Body of pancreas (tissue), 4 donors: ENCODE results near the gene LRCH1. TPM values are rescaled to one million over a fixed set of nuclear protein-coding genes. Genes with fewer than 3 reads are reported as not detected.

ENCODE experiments used
- ATAC-seq: fragments of 150-250 bp; one replicate; pipeline ENCODE4 v1.9.1; 2016
- DNase-seq, 4 donors: peaks; one replicate each; pipeline ENCODE4 v3.0.0-alpha.2; 2019
- H3K27ac ChIP-seq, 4 donors: fragments of 200-600 bp; sonication (generic); 1 replicate in 3 of 4; 2 replicates in 1 of 4; pipeline versions ENCODE4 v1.5.1 to v1.6.1; 2016 to 2019; ENCODE audit warnings: mild to moderate bottlenecking in 1 of 4, mixed read lengths in 1 of 4, moderate library complexity in 1 of 4
- H3K27me3 ChIP-seq, 2 donors: fragments of 200-600 bp; sonication (generic); one replicate each; pipeline ENCODE4 v1.6.0; 2016; ENCODE audit warnings: mild to moderate bottlenecking in 1 of 2
- H3K36me3 ChIP-seq, 2 donors: fragments of 200-600 bp; sonication (generic); replicated peaks in 1 of 2; 2 replicates each; pipeline ENCODE4 v1.5.1; 2016; ENCODE audit warnings: low read depth in 2 of 2; ENCODE audit not compliant: insufficient read depth in 1 of 2
- H3K4me1 ChIP-seq: fragments of 200-600 bp; sonication (generic); one replicate; pipeline ENCODE4 v1.6.0; 2016
- H3K4me3 ChIP-seq, 2 donors: fragments of 200-600 bp; sonication (generic); 1 replicate in 1 of 2; 2 replicates in 1 of 2; pipeline ENCODE4 v1.5.1; 2016 to 2019
- H3K9me3 ChIP-seq, 3 donors: fragments of 200-600 bp; sonication (generic); 1 replicate in 2 of 3; 2 replicates in 1 of 3; pipeline ENCODE4 v1.5.1; 2016
- POLR2A ChIP-seq, 3 donors: fragments of 450-650 bp; IDR thresholded peaks; one replicate each; pipeline ENCODE4 v1.6.1; 2016; ENCODE audit warnings: antibody characterized with exemption in 3 of 3, mild to moderate bottlenecking in 2 of 3
- WGBS, 2 donors: methylation state at CpG; one replicate each; pipeline ENCODE4 v1.1.5; 2017; 5-methylcytosine and 5-hydroxymethylcytosine counted together
- intact Hi-C: fragments of 100-400 bp; cut with DNase I; formaldehyde crosslinking; loops from one replicate; pipeline ENCODE4 v1.15.1; 2023
- total RNA-seq, 2 donors: library from RNA; depleted of rRNA; stranded (reverse); fragments of >200 nt; gene quantifications; one replicate each; pipeline ENCODE4 v1.1.0, GENCODE V29; 2016
- TF ChIP-seq, protein P1 (sequence below), 7 experiments: fragments of 450-650 bp in 4 of 7; fragments of 200-600 bp in 3 of 7; sonication (generic) in 3 of 7; IDR thresholded peaks; one replicate each; pipeline ENCODE4 v1.5.1; 2016 to 2019; ENCODE audit warnings: antibody characterized with exemption in 7 of 7

The LRCH1 gene
- total RNA-seq, 2 donors from 2014 or later: 7.3 to 8.6 TPM

GRCh38 chr13:46594374-46595078, 41.6 kb downstream of the LRCH1 start:
- H3K4me1 ChIP-seq: peaks cover 28% of the 10 kb centered on the region
- ATAC-seq: no peak
- TF ChIP-seq, protein P1, sequence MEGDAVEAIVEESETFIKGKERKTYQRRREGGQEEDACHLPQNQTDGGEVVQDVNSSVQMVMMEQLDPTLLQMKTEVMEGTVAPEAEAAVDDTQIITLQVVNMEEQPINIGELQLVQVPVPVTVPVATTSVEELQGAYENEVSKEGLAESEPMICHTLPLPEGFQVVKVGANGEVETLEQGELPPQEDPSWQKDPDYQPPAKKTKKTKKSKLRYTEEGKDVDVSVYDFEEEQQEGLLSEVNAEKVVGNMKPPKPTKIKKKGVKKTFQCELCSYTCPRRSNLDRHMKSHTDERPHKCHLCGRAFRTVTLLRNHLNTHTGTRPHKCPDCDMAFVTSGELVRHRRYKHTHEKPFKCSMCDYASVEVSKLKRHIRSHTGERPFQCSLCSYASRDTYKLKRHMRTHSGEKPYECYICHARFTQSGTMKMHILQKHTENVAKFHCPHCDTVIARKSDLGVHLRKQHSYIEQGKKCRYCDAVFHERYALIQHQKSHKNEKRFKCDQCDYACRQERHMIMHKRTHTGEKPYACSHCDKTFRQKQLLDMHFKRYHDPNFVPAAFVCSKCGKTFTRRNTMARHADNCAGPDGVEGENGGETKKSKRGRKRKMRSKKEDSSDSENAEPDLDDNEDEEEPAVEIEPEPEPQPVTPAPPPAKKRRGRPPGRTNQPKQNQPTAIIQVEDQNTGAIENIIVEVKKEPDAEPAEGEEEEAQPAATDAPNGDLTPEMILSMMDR (IDR thresholded peaks at IDR 0.05): no peak
- TF ChIP-seq POLR2A (IDR thresholded peaks at IDR 0.05): no peak
- H3K27me3 ChIP-seq: no peaks in the 10 kb centered on the region
- 92 to 93% methylated on average over 5 of the region's 5 CpGs for WGBS, 2 donors
- no peak overlapping the region for H3K4me3 ChIP-seq
- no peak for DNase-seq
- H3K36me3 ChIP-seq: no peaks in the 10 kb centered on the region
- H3K9me3 ChIP-seq: no peaks in the 10 kb centered on the region
- intact Hi-C loops: no loop called here
- no peak overlapping the region for H3K27ac ChIP-seq

- intact Hi-C loops: no loop called here
- WGBS, 2 donors: 70 to 86% methylated on average over 6 of the region's 6 CpGs
- Histone ChIP-seq H3K4me1 (peaks cover 32% of the 10 kb centered on the region), H3K9me3 (no peaks in the 10 kb centered on the region), H3K27ac (peak overlapping the region in 2 of 4 donors; percentile 21 to 29), H3K27me3 (no peaks in the 10 kb centered on the region), H3K4me3 (no peak overlapping the region), H3K36me3 (no peaks in the 10 kb centered on the region)
- DNase-seq (no peak), ATAC-seq (peak; percentile 27)
- TF ChIP-seq, protein P1 (IDR thresholded peaks at IDR 0.05): no peak
- TF ChIP-seq POLR2A (IDR thresholded peaks at IDR 0.05): no peak
These were observed 42.3 kb downstream of the LRCH1 start for GRCh38 chr13:46595136-46595884.

DNA sequence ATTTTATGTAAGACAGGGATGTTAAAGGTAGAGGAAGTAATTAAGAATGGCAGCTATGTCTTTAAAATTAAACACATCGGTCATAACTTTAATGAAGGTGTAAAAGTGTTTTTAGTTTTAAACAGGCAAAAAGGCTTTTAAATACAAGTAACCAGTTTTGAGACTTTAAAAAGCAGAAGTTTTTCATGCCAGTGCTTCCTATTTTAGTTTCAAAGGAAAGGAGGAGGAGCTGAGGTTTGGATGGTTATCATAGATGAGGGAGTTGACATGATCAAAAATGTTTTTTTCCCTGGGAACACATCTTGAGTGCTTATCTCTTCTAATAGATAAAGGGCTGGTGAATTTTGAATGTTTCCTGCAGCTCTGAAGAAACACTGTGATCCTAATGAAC, 42.9 kb downstream of the LRCH1 start:
- TF ChIP-seq, protein P1 (IDR thresholded peaks at IDR 0.05): no peak
- TF ChIP-seq POLR2A (IDR thresholded peaks at IDR 0.05): no peak
- peak overlapping the region in 2 of 4 donors; percentile 21 to 29 for H3K27ac ChIP-seq
- DNase-seq (no peak), ATAC-seq (no peak)
- H3K36me3 ChIP-seq: no peaks in the 10 kb centered on the region
- H3K9me3 ChIP-seq: no peaks in the 10 kb centered on the region
- H3K4me1 ChIP-seq: peaks cover 36% of the 10 kb centered on the region
- H3K27me3 ChIP-seq: no peaks in the 10 kb centered on the region
- H3K4me3 ChIP-seq: no peak overlapping the region
- 68 to 76% methylated on average over 1 of the region's 1 CpG for WGBS, 2 donors
- intact Hi-C loops: no loop called here

- Histone ChIP-seq H3K36me3 (no peaks in the 10 kb centered on the region), H3K4me1 (peaks cover 38% of the 10 kb centered on the region), H3K27ac (no peak overlapping the region), H3K27me3 (no peaks in the 10 kb centered on the region), H3K9me3 (no peaks in the 10 kb centered on the region), H3K4me3 (no peak overlapping the region)
- no peak for ATAC-seq
- intact Hi-C loops: no loop called here
- no peak for TF ChIP-seq POLR2A (IDR thresholded peaks at IDR 0.05)
- TF ChIP-seq, protein P1 (IDR thresholded peaks at IDR 0.05): no peak
- DNase-seq: no peak
- 88 to 93% methylated on average over 6 of the region's 6 CpGs for WGBS, 2 donors
These were observed 43.5 kb downstream of the LRCH1 start for GRCh38 chr13:46596466-46596865.
